PC-3 (cell line): Measurements from ENCODE around the gene EYS.

Experiments
- EZH2 ChIP-seq: fragments of 300-600 bp; sonication (generic); IDR thresholded peaks from one replicate; pipeline ENCODE4 v1.6.1; 2017; ENCODE audit warnings: antibody characterized with exemption, mild to moderate bottlenecking, low read length; ENCODE audit not compliant: unreplicated experiment
- EZH2phosphoT487 ChIP-seq: fragments of 300-600 bp; sonication (generic); IDR thresholded peaks from 2 replicates; pipeline ENCODE4 v1.6.1; 2018; ENCODE audit warnings: mild to moderate bottlenecking, antibody characterized with exemption, low read length, borderline replicate concordance
- TF ChIP-seq, protein P1 (sequence below): fragments of 300-600 bp; sonication (generic); conservative IDR thresholded peaks from 2 replicates; pipeline ENCODE4 v1.5.1; 2017; ENCODE audit warnings: antibody characterized with exemption, low read depth, mild to moderate bottlenecking, low read length

DNA sequence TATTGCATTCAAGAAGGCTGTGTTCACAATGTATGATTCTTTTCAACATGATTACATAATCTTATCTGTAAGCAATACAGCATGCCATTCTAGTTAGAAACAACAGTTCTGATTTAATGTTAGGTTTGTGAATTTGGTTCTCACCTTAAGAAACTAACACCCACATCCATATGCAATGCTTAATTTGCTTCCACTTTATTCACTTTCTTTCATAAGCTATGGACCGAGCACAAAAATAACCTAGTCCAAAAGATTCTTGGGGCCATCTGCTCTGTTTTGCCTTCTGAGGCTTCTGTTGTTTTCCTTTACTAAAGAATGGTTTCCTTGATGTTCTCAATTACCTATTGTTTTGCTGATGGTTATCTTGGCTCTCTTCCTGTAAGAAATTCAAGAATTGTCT, 258.2 kb downstream of the EYS start:
- TF ChIP-seq, protein P1, sequence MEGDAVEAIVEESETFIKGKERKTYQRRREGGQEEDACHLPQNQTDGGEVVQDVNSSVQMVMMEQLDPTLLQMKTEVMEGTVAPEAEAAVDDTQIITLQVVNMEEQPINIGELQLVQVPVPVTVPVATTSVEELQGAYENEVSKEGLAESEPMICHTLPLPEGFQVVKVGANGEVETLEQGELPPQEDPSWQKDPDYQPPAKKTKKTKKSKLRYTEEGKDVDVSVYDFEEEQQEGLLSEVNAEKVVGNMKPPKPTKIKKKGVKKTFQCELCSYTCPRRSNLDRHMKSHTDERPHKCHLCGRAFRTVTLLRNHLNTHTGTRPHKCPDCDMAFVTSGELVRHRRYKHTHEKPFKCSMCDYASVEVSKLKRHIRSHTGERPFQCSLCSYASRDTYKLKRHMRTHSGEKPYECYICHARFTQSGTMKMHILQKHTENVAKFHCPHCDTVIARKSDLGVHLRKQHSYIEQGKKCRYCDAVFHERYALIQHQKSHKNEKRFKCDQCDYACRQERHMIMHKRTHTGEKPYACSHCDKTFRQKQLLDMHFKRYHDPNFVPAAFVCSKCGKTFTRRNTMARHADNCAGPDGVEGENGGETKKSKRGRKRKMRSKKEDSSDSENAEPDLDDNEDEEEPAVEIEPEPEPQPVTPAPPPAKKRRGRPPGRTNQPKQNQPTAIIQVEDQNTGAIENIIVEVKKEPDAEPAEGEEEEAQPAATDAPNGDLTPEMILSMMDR = no peak
- TF ChIP-seq EZH2 (no peak), EZH2phosphoT487 (no peak)
